Measurements from ENCODE around the gene GRIN2C.

The GRIN2C gene

GRCh38 chr17:74818291-74818938, 41.3 kb downstream of the GRIN2C start:
- DNase-seq, result no peak

- no peak for DNase-seq
These were observed 42.6 kb downstream of the GRIN2C start for GRCh38 chr17:74816905-74817620.

DNA sequence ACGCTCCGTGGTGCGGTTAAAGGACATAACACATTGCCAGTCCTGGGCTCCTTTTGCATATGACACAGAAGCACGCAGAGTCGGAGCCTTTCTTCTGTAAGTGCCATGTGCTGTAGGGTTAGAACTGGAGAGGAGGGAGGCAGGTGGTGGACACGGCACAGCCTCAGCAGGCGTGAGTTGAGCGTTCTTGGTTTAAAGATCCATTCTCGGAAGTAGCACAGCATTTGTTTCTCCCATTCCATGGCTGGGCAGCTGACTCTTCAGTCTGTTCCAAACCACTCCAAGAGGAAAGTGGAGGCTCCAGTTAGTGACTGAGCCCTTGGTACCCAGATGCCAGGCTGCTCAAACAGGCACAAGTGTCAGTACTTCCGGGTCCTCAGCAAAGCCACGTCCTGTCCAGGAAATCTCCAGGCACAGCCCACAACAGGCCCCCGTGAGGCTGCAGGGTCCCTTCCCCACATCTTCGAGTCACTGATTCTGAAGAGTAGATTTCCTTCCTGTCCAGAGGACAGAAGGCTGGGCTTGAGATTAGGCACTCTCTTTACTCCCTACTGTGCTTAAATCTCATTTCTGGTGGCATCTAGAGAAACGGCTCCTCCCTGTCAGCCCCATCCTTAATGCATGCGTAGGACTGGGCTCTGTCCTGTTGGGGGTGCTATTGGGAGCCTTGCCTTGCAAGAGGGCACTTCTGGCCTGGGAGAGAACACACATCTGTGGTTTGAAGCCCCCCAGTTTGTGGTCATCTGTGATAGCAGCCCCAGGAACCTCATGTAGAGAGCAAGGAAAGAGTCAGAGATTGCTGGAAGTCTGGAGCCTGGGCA, 43.9 kb downstream of the GRIN2C start:
- no peak for DNase-seq

DNA sequence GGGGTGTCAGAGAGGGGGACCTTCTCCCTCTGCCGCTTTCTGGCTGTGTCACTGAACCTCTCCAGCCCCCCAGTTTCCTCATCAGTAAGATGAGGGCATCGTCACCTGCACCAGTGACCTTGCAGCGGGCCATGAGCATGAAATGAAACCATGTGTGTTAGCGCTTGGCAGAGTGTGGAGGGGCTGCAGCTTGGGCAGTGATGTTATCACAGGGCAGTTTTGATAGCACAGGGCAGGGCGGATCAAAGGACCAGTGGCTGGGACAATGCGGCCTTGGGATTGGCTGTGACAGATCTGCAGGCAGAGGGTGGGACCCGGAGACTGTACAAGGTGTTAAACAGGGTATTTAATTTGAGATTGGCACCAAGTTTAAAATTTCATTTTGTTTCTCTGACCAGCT, 44.6 kb downstream of the GRIN2C start:
- DNase-seq, result no peak

DNA sequence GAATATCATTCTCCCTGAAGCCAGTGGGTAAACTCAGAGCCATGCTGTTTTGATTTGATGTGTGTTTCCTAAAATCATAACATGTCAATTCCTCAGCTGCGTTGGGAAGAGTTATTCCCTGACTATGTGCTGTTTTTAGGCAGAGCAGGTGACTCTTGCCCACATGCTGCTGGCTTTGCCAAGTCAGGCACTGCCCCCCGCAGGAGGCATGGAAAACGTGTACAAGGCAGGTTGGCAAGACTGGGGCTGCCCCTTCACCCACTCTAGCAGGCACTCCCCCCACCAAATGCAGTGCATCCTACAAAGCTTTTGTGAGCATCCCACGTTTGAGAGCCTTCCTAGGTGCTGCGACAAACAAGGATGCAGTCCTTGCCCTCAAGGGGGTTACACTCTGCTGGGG, 45.2 kb downstream of the GRIN2C start:
- DNase-seq, result no peak

- DNase-seq, result no peak
These were observed 47.3 kb downstream of the GRIN2C start for GRCh38 chr17:74812109-74813009.

- no peak for DNase-seq
These were observed 48.8 kb downstream of the GRIN2C start for GRCh38 chr17:74810699-74811485.

- DNase-seq, result no peak
These were observed 50.8 kb downstream of the GRIN2C start for GRCh38 chr17:74808714-74809430.

DNA sequence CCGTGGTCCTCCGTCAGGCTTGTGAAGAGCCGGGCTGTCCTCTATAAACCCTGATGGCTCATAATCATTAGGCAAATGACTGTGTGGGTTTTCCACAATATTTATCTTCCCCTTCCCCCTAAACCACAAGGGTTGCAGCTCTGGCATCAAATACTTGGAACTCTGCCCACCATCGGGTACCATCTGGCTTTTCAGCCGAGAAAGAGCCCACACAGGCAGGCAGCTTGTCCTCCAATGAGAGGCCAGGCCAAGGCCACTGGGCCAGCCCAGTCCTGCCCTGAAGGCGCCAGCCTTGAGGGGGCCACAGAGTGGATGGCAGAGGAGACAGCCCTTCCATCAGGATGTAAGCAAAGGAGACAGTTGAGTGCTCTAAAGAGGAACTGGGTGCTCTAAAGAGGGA, 51.8 kb downstream of the GRIN2C start:
- DNase-seq, result no peak

DNA sequence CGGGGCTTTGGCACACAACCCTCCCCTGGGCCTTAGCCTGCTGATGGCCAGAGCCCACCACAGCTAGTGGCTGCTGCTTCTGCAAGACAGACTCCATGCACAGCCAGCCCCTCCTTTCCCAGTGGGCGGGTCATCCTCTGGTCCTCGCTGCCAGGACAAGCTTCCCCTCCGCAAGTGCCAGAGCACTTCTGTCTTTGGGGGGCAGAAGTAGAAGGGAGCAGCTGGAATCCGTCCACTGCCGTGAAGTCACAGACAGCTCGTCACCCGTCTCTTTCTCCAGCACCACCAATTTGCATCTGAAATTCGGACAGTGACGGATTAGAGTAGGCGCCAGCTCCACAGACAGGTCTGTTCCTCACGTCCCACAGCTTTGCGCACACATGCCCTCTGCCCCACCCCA, 52.2 kb downstream of the GRIN2C start:
- DNase-seq, result no peak

DNA sequence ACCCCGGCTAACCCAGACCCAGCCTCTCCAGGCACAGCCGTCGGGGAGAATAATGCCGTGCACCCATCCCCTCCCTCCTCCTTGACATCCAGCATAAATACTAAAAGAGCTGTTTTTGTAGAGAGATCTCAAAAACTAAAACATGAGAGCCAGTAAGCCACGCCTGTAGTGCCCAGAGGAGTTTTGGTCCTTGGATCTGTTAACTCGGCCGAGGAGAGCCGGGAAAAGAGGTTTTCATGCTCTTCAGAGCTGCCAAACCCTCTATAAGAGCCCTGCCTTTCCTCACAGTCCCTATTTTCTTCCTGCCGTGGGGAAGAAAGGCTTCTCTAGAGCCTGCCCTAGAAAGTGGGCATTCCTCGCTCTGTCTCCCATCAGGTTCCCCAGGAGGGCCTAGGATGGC, 53.4 kb downstream of the GRIN2C start:
- DNase-seq, result no peak

DNA sequence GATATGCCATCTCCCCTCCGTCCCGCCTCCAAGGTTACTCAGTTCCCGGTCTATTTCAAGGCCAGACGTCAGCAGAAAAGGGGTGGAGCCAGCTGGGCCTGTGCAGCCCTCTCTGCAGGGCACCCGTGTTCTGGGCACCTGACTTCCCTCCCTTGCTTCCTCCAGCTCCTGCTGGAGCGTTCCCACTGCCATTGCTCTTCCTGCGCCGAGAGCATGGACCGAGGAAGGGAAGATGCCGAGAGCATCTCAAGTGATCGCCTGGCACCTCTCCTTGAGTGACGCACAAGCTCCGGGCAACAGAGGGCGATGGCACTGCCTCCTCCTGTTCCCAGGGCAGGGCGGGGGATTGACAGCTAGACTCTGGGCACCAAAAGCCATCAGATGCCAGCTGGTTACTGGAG, 54.1 kb downstream of the GRIN2C start:
- no peak for DNase-seq

DNA sequence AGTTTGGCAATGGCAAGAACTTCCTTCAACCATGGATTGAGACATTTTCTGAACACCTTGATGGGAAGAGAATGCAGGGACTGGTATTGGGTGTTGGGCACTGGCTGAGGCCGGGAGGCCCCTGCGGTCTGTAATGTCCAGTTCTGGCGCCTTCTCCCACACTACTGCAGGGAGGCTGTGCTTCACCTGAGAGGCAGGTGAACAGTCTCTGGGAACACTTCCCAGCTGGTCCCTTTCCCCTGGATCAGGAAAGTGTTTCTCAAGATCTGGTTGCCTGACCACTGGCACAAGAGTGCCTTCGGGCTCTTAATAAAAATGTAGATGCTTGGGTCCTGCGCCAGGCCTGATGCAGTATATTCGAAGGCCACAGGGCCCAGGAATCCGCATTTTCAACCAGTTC, 55.0 kb downstream of the GRIN2C start:
- DNase-seq, result no peak

DNA sequence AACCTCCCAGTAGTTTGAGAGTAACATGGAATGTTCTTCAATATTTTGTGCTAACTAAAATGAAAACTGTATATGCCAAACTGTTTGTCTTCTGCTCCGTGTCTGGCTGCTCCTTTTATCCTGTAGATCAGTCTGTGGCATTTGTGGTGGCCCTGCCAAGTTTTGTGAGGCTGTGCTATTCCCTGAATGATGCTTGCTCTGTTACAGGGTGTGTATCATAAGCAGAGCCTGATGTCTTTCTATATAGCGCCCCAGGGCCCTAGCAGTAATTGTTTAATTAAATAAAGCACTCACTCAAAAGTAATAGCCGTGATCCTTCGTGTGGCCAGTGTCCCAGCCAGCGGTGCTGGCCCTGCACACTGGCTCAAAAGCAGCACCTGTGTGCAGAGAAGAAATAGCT, 55.7 kb downstream of the GRIN2C start:
- no peak for DNase-seq

GRCh38 chr17:74803388-74803930, 56.2 kb downstream of the GRIN2C start:
- DNase-seq, result no peak

GRCh38 chr17:74801896-74802295, 57.8 kb downstream of the GRIN2C start:
- no peak for DNase-seq

GRCh38 chr17:74800531-74800930, 59.2 kb downstream of the GRIN2C start:
- DNase-seq, result no peak

DNA sequence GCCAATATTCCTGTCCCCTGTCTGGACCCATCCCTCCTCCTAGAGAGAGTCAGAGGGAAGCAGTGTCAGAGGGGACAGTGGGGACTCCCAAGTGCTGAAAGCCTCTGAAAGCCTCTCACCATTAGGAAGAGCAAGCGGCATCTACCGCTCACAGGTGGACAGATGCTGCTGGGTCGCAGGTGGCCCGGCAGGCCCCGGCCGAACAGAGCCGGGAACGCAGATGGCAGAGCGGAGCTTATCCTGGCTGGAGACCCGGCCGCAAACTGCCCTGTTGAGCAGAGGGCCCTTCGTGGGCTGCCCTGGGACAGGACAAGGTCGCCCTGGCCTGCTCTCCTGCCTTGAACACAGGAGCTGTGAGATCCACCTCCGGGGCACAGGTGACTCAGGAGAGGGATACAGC, 60.6 kb downstream of the GRIN2C start:
- DNase-seq, result no peak

GRCh38 chr17:74798239-74798707, 61.4 kb downstream of the GRIN2C start:
- no peak for DNase-seq

- no peak for DNase-seq
These were observed 61.9 kb downstream of the GRIN2C start for GRCh38 chr17:74797824-74798223.

GRCh38 chr17:74796866-74797265, 62.8 kb downstream of the GRIN2C start:
- no peak for DNase-seq

All from activated CD4-positive, CD25-positive, alpha-beta regulatory T cell treated with anti-CD3 and anti-CD28 coated beads, Interleukin-2, amount 50 U/mL, for 72 hours (primary cell).